RWPE1 (cell line): ENCODE data around the gene PPP3CA.
"Not testable (repeated sequence)": the region's sequence is repeated elsewhere in the genome, so short reads cannot be mapped to it uniquely, and the experiment has no call there.

Experiments
- CTCF ChIA-PET: fragments of 350-600 bp; sonication (Branson Sonifier 250); formaldehyde crosslinking; extraction: SDS; loops from one replicate; lab custom pipeline; 2021; lab: Yijun Ruan, JAX
- POLR2A ChIA-PET: fragments of 400-600 bp; formaldehyde crosslinking; extraction: SDS; loops from one replicate; lab custom pipeline; 2020; ENCODE audit warnings: antibody characterized with exemption; ENCODE audit not compliant: low non-redundant PET; lab: Yijun Ruan, JAX
- DNase-seq: peaks from one replicate; pipeline ENCODE4 v3.0.0; 2012; ENCODE audit warnings: low spot score
- H3K27ac ChIP-seq: fragments of 450-650 bp; 2 replicates; pipeline ENCODE4 v1.5.1; 2017
- CTCF ChIP-seq: fragments of 450-650 bp; conservative IDR thresholded peaks from 2 replicates; pipeline ENCODE4 v1.5.1; 2017; ENCODE audit warnings: low read depth, mild to moderate bottlenecking

The PPP3CA gene

DNA sequence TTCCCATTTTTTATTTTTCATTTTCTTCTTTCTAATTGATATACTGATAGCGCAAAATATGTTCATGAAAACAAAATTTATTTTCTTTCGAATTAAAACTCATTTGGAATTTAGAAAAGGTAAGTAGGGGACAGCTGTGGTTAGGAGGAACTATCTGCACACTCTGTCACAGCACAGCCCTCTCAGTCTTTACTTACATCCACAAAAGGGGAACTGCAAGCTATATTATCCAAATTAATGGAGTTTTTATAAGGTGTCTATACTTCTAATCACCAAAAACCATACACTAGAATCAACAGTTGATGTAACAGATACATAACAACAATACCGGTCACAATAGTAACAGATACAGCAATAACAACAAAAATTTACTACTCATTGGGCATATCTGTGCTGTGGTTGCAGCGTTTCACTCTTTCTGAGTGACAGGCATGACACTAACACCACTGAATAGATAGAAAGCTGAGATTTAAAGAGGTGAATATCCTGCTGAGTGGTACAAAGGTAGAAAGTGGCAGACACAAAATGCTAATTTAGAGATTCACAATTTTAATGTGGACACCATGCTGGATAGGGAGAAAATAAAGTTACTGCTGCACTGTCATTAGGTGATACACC, 160.7 kb downstream of the PPP3CA start:
- POLR2A ChIA-PET: no interaction called here
- TF ChIP-seq CTCF: no peak
- H3K27ac ChIP-seq: no peak overlapping the region
- CTCF ChIA-PET: interaction anchor here (0.6 kb wide), 1 partner anchor 183 kb away, joined by 3 read pairs; no protein-coding TSS in a partner anchor
- no peak for DNase-seq

- ChIA-PET CTCF (no interaction called here), POLR2A (interaction anchor here (0.7 kb wide), 1 partner anchor 163 kb away, joined by 3 read pairs; no protein-coding TSS in a partner anchor)
- no peak for TF ChIP-seq CTCF
- no peak for DNase-seq
- H3K27ac ChIP-seq: no peak overlapping the region
Observed at GRCh38 chr4:101184668-101185067, 162.7 kb downstream of the PPP3CA start.

DNA sequence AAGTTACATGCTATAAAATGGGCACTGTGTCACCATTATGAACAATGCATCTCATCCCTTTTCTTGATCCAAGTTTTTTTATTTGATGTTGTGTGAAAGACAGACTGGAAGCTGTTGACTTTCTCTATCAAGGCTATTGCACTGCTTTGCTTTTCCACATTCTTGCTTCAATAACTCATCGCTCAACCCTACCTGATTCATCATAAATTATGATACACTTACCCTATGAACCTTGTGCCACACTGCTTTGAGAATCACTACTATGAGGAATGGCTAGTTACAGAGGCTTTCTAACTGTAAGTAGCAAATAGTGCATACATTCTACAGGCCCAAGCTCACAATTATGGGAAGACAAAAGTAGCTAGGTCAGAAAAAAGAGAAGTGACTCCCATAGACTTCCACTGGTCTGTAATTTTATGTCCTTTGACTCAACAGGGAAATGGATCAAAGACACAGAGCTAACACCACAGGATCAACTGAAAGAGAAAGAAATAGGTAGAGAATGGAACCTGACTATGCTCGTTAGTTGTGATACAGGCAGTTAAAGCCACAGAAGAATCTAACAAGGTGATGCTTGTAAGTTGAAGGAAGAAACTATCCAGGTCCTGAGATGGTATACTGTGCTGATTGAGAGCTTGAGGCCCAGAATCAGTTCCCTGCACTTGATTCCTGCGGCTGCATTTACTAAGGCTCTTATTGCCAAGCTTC, 163.5 kb downstream of the PPP3CA start:
- ChIA-PET POLR2A (interaction anchor here (0.7 kb wide), 1 partner anchor 164 kb away, joined by 3 read pairs; no protein-coding TSS in a partner anchor), CTCF (no interaction called here)
- DNase-seq: peak; percentile 20
- no peak overlapping the region for H3K27ac ChIP-seq
- no peak for TF ChIP-seq CTCF

DNA sequence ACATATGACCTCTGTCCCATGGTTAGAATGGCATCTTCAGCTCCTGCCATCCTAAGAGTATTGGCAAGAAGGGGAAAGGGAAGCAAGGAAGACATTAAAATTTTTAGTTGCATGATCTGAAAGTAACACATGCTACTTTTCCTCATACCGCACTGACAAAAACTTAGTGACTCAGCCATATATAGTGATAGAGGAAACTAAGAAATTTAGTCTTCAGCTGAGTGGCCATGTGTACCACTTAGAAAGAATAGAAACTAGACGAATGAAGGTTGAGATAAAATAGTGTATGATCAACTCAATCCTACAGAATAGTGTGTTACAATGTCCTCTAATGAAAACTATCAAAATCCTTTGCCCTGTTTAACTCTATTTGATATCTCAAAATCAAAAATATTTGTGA, 164.1 kb downstream of the PPP3CA start:
- CTCF ChIA-PET: no interaction called here
- H3K27ac ChIP-seq: no peak overlapping the region

GRCh38 chr4:101182688-101183087, 164.6 kb downstream of the PPP3CA start:
- DNase-seq, H3K27ac ChIP-seq, POLR2A ChIA-PET: not testable (repeated sequence)
- CTCF ChIA-PET: interaction anchor here (0.5 kb wide), 1 partner anchor 751 kb away, joined by 4 read pairs; no protein-coding TSS in a partner anchor

More for the DNA sequence above, 164.1 kb downstream of the PPP3CA start:
- POLR2A ChIA-PET: no interaction called here
- TF ChIP-seq CTCF: no peak
- no peak for DNase-seq

- ChIA-PET CTCF (no interaction called here), POLR2A (no interaction called here)
- TF ChIP-seq CTCF: no peak
- no peak for DNase-seq
- H3K27ac ChIP-seq: no peak overlapping the region
Observed at GRCh38 chr4:101178731-101179130, 168.6 kb downstream of the PPP3CA start.

GRCh38 chr4:101177154-101177553, 170.2 kb downstream of the PPP3CA start:
- CTCF ChIA-PET: no interaction called here
- H3K27ac ChIP-seq: no peak overlapping the region
- POLR2A ChIA-PET: no interaction called here
- DNase-seq: no peak
- no peak for TF ChIP-seq CTCF
